HuH-7.5 (cell line): ENCODE measurements around the gene GOLT1B.
"Not testable (repeated sequence)": the region's sequence is repeated elsewhere in the genome, so short reads cannot be mapped to it uniquely, and the experiment has no call there.

Source experiments
- DNase-seq: peaks from one replicate; pipeline ENCODE4 v3.0.0; 2011; ENCODE audit warnings: low spot score

Gene GOLT1B

GRCh38 chr12:21501258-21502163 lies at the start of gene GOLT1B, which contains the start of gene RECQL:
Gene GOLT1B, plus strand, starts transcription at chr12:21501789. Its CDS starts 135 bp downstream, at chr12:21501924.
Gene RECQL, minus strand, starts transcription at chr12:21501635. Its CDS starts 2,065 bp downstream, at chr12:21499570.
- peak; percentile 84 for DNase-seq

DNA sequence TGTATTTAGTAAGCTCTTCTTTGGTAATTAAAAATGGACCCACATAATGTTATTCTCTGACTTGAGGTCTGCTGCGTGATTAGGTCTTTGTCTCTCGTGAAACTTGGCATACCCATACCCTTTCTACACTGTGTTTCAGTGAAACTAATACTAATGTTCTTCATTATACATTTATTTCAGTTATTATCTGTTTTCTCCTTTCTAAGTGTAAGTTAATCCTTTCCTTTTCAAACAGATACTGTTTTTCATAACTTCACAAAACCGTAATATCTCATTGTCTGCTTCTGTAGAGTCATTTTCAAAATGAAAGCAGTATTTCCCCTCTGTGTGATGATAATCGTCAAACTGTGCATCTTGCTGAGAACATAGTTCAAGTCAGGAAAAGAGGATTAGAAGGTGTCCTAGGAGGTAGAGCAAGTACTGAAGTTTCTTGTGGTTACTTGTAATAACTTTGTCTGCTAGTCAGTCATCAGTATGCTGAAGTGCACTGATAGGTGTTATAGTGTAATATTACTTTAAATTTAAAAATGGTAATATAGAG lies 48.2 kb upstream of the GOLT1B start:
- no peak for DNase-seq

DNA sequence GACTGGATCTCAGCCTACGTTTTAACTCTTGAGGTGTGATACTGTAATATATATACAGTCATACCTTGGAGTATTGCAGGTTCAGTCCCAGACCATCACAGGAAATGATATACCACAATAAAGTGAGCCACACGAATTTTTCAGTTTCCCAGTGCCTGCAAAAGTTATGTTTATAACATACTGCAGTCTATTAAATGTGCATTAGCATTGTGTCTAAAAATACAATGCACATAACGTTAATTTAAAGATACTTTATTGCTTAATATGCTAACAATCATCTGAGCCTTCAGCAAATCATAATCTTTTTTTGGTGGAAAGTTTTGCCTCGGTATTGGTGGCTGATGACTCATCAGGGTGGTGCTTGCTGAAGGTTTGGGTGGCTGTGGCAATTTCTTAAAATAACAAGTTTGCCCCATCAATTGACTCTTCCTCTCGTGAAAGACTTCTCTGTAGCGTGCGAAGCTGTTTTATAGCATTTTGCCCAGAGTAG lies 45.3 kb upstream of the GOLT1B start:
- no peak for DNase-seq

DNA sequence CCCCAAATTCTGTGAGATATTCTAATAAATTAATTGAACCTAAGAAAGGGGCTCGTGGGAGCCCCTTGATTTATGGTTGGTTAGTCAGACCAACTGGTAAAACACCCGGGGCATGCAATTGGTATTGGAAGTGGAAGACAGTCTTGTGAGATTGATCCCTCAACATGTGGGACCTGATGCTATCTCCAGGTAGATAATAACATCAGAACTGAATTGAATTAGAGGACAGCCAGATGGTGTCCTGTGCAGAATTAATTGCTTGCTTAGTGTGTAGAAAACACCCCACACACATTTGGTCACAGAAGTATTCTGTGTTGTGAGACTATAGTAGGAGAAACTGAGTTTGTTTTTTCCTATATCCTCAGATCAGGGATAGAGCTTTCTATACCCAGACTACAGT lies 42.1 kb upstream of the GOLT1B start:
- no peak for DNase-seq

DNA sequence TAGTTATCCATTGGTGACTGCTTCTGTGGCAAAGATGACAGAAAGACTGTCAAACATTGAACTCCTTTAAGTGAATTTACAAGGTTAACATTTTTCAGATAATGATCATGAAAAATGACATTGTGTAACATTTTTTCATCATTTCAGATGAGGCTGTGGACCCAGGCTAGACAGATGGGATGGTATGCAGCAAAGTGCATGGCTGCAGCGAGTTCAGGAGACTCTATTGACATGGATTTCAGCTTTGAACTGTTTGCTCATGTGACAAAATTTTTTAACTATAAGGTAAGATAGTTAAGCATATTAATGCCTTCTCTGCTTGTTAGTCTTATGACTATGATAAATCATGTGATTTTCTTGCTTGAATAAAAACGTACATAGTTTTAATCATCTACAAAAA lies 34.3 kb upstream of the GOLT1B start:
- not testable (repeated sequence) for DNase-seq

DNA sequence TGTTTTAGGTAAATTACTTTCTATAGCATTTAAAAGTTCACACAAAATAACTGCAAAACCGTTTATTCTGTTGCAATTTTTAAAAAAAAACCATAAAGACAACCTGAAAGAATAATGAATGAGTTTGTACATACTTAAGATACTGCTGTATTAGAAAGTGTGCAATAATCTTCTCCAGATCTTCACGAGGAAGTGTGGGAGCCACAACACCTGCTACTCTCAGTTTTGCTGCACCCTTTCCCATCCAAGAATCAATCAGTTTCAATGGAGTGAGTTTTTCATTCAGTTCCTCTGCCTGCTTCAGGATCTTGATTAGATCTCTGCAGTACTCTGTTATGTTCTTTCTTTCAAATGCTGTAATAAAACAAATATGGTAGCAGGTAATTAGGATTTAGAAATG lies 30.3 kb upstream of the GOLT1B start:
- no peak for DNase-seq

DNA sequence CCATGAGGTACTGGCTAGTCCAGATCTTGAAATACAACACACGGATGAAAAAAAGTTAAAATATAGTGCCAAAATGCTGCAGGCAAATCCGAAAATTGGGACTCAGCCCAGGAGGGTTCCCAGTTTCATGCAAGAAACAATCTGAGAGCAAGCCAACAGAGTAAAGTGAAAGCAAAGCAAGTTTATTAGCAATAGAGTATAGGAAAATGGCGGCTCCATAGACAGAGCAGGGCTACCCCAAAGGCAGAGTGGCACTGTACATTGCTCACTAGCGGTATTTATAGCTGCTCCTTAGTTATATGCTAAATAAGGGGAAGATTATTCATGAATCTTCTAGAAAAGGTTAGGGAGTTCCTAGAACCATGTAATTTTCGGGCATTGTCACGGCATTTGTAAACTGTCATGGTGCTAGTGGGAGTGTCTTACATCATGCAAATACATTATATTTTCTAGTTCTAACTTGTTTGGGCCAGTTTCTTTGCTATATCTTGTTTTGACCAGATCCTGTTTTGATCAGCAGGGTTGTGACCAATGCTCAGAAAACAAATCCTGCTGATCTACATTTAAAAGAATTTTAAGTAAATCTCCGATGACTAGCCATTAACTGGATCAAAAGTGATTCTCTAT lies 29.3 kb upstream of the GOLT1B start:
- no peak for DNase-seq

- no peak for DNase-seq
Observed at GRCh38 chr12:21475552-21475951, 26.0 kb upstream of the GOLT1B start.

DNA sequence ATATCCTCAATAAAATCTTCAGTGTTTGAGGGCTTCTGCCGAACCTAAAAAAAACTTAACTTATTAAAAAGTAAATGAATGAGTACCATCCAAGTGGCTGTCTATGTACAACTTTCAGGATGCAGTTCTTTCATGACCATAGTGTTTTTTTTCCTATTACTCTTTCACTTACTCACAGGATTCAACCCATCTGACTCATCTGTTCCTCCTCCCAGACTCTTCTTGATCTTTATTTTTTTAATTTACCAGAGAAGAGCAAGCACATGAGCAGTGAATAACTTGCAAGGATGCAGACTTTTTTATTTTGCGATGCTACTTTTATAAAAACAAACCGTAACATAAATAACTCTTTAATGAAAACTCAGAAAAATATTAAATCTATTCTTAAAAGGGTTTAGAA lies 24.6 kb upstream of the GOLT1B start:
- no peak for DNase-seq

- DNase-seq, result no peak
Observed at GRCh38 chr12:21478756-21479455, 22.7 kb upstream of the GOLT1B start.

DNA sequence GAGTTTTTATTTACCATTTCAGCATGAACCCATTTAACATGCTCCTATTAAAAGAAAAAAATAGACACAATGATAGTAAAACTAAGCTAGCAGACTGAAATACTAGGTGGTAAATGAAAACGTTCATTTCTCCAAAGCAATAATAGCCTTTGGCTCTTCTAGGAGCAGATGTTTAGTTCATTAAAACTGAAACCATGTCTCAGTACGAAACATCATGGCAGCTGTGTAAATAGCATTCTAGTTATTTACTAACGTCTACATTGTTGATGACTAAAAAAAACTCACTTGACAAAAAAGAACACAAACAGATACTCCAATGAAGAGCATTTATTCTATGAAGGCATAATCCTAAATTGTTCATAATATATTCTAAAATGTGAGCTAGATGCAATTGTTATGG lies 18.1 kb upstream of the GOLT1B start:
- DNase-seq, result no peak

GRCh38 chr12:21485998-21486397 lies 15.6 kb upstream of the GOLT1B start:
- DNase-seq, result no peak

DNA sequence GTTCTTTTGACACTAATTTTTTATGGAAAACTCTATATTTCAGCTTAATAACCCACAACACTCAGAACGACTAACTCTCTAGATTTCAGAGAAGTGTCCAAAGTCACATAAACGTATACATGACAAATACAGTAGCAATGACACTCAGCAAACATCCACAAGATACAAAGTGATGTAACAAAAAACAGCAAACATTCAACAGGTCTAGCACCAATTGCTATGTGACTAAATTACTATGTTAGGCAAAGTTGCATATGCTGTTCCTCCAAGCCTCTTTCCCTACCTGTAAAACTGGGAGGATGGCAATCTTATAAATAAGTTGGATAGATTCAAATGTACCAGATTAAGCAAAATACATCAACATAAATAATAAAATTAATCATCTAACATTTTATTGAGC lies 1.8 kb upstream of the GOLT1B start:
- no peak for DNase-seq

DNA sequence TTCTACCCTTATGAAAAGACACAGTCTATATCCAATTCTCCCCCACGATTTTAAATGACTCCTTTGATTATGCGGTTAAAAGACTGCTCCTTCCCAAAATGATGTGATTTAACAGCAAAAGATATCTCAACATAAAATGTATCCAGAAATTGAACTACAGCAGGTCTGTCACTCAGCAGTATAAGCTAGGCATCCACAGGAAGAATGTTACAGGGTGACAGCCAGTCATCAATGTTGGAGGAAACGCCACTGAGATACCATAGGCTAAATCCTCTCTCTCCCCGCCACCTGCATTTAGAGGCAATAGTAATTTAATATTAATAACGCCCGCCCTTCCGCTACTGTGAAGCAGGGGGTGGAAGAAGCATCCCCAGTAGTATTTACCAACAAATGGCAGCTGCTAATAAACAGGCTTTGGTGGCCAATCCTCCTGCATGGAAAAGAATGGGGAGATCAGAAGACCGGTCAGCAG lies 767 bp upstream of the GOLT1B start:
- DNase-seq, result no peak

DNA sequence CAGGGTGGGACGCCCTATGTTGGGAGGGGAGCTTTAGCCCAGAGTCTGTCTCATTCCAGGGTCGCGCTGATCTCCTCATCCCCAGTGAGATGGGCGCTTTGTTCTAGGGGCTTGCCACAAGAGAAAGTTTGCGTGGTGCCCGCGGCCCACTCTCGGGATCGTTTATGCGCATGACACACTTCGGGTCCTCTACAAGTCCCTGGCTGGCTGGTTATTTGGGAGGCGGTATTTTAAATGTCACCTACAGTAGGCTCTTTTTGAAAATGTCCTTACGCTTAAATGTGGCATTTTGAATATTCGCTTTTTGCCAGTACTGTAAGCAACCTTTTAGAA lies 541 bp downstream of the GOLT1B start:
- no peak for DNase-seq

DNA sequence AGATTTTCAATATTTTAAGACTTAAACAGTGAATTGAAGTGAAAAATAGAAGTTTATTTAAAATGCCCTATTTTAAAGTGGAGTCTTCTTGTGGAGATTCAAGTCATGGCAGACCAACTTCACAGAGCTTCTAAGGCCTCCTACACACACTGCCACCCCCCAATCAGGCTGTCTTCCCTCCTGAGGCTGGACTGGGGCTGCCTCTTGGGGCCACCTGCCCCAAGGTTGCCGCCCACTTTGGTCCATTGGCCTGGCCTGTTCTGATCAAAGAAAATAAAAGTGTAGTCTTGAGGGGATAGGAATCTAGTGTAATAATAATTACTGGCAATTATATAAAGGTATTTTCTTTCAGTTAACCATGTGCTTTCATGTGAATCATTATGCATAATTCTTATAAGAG lies 1.3 kb downstream of the GOLT1B start:
- DNase-seq, result no peak

DNA sequence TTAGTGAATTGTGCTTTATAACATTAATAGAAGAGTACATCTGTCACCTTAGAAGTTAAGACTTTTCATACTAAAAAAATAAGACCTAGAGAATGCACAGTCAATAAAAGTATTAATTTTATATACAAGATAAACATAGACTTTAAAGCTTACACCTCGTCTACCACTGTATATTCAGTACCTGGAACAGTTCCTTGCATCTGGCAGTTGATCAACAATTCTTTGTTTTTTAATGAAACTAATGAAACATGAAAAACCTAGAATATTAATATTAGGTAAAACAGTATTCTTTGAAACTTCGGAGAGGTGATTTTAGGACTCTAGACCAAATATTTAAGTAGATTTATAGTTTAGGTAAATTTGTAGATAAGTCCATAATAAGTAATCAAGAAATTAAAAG lies 4.3 kb downstream of the GOLT1B start:
- no peak for DNase-seq

DNA sequence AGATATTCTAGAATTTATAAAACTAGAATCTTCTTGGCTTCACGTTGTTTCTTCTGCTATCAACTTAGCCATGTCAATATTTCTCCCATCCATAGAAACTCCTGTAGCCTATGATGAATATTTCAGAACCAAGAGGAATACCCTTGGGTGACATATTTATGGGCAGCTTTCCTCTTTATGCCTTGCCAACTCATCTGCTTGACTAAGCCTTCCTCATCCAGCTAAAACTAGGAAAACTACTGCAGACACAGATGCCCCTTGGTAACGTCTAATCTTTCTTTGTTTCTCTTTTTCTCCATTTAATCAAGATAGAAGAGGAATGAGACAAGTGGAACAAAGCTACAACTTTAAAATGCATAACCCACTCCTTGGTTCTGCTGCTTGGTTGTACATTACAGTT lies 6.3 kb downstream of the GOLT1B start:
- DNase-seq, result no peak

- no peak for DNase-seq
Observed at GRCh38 chr12:21509768-21510167, 8.2 kb downstream of the GOLT1B start.

GRCh38 chr12:21516281-21516680 lies 14.7 kb downstream of the GOLT1B start:
- no peak for DNase-seq

DNA sequence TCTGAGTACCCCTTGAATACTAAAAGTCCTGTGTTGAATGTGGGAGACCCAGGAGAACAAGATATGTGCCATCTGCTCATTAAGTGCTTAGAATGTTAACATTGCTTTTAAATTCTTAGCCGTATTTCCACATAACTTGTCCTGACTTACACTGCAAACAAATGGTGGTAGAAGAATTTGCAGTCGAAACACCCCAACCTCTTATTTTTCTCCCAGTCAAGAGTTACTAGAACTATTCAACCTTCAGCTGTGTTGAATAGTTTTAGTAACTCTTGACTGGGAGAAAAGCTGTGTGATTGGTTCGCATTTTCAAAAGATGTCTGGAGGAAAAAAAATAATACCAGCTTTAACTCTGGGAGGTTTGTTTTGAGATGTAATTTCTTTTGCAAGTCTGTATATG lies 16.9 kb downstream of the GOLT1B start:
- DNase-seq, result no peak

GRCh38 chr12:21521541-21521940 lies 20.0 kb downstream of the GOLT1B start:
- DNase-seq, result no peak
